Neural cell (in vitro differentiated cells): Measurements from ENCODE around the gene CCDC174. TPM values are rescaled to one million over a fixed set of nuclear protein-coding genes. Genes with fewer than 3 reads are reported as not detected.

Experiments used
- H2AFZ ChIP-seq: fragments of 200-600, 300-800 bp; sonication (generic), shearing (Covaris generic); 2 replicates; pipeline ENCODE4 v1.6.0; 2014; ENCODE audit warnings: low read depth, mild to moderate bottlenecking, antibody characterized with exemption, low read length, moderate library complexity
- H3F3A ChIP-seq: fragments of 200-600 bp; shearing (Covaris generic); 2 replicates; pipeline ENCODE4 v1.6.1; 2016; ENCODE audit warnings: mild to moderate bottlenecking, moderate library complexity, mixed read lengths, antibody characterized with exemption, low read length; ENCODE audit not compliant: insufficient read depth, poor library complexity, severe bottlenecking
- H3K27ac ChIP-seq: fragments of 200-600, 300-800 bp; sonication (generic), shearing (Covaris generic); 2 replicates; pipeline ENCODE4 v1.5.1; 2014; ENCODE audit warnings: mild to moderate bottlenecking, low read length, moderate library complexity
- H3K27me3 ChIP-seq: fragments of 300-800, 200-600 bp; sonication (generic), shearing (Covaris generic); 2 replicates; pipeline ENCODE4 v1.6.0; 2014; ENCODE audit warnings: mild to moderate bottlenecking, low read depth, low read length, moderate library complexity; ENCODE audit not compliant: insufficient read depth
- H3K36me3 ChIP-seq: fragments of 300-800, 200-600 bp; sonication (generic), shearing (Covaris generic); 2 replicates; pipeline ENCODE4 v1.5.1; 2014; ENCODE audit warnings: mild to moderate bottlenecking, antibody characterized with exemption, low read length, moderate library complexity; ENCODE audit not compliant: insufficient read depth
- H3K4me2 ChIP-seq: fragments of 300-800, 200-600 bp; sonication (generic), shearing (Covaris generic); 2 replicates; pipeline ENCODE4 v1.6.0; 2014; ENCODE audit warnings: mild to moderate bottlenecking, low read length
- H3K4me3 ChIP-seq: fragments of 300-800, 200-600 bp; sonication (generic), shearing (Covaris generic); 2 replicates; pipeline ENCODE4 v1.5.1; 2014; ENCODE audit warnings: mild to moderate bottlenecking, low read length, moderate library complexity
- H3K79me2 ChIP-seq: fragments of 200-600 bp; shearing (Covaris generic); replicated peaks from 2 replicates; pipeline ENCODE4 v1.6.0; 2014; ENCODE audit warnings: mild to moderate bottlenecking, low read length, moderate library complexity; ENCODE audit not compliant: insufficient read depth
- H3K9ac ChIP-seq: fragments of 300-800, 200-600 bp; sonication (generic), shearing (Covaris generic); 2 replicates; pipeline ENCODE4 v1.6.1; 2016; ENCODE audit warnings: mild to moderate bottlenecking, low read length, mixed read lengths
- H3K9me2 ChIP-seq: fragments of 200-600 bp; shearing (Covaris generic); 2 replicates; pipeline ENCODE4 v1.6.1; 2016; ENCODE audit warnings: mild to moderate bottlenecking, low read length, mixed read lengths; ENCODE audit not compliant: insufficient read depth
- H3K9me3 ChIP-seq: fragments of 200-600, 300-800 bp; sonication (generic), shearing (Covaris generic); 2 replicates; pipeline ENCODE4 v1.6.1; 2016; ENCODE audit warnings: mild to moderate bottlenecking, mixed run types, low read length, moderate library complexity, mixed read lengths
- H4K20me1 ChIP-seq: fragments of 200-600 bp; shearing (Covaris generic); 2 replicates; pipeline ENCODE4 v1.6.1; 2016; ENCODE audit warnings: mild to moderate bottlenecking, mixed run types; ENCODE audit not compliant: insufficient read depth
- EP300 ChIP-seq: fragments of 450-650 bp; conservative IDR thresholded peaks from 2 replicates; pipeline ENCODE4 v1.6.1; 2014; ENCODE audit warnings: antibody characterized with exemption, mild to moderate bottlenecking, moderate library complexity; ENCODE audit not compliant: poor library complexity, severe bottlenecking
- EZH2 ChIP-seq: fragments of 200-600, 300-800 bp; shearing (Covaris generic), sonication (generic); IDR thresholded peaks from 2 replicates; pipeline ENCODE4 v1.6.1; 2014; ENCODE audit warnings: antibody characterized with exemption, low read length, borderline replicate concordance, mild to moderate bottlenecking; ENCODE audit not compliant: insufficient read depth, poor library complexity, severe bottlenecking
- MXI1 ChIP-seq: fragments of 450-650 bp; conservative IDR thresholded peaks from 2 replicates; pipeline ENCODE4 v1.6.1; 2014; ENCODE audit warnings: antibody characterized with exemption, mild to moderate bottlenecking; ENCODE audit not compliant: poor library complexity, severe bottlenecking
- POLR2AphosphoS5 ChIP-seq: IDR thresholded peaks from 2 replicates; pipeline ENCODE4 v1.6.1; 2012
- RAD21 ChIP-seq: fragments of 450-650 bp; conservative IDR thresholded peaks from 2 replicates; pipeline ENCODE4 v1.6.1; 2014; ENCODE audit warnings: antibody characterized with exemption, mild to moderate bottlenecking, moderate library complexity
- SMC3 ChIP-seq: fragments of 450-650 bp; conservative IDR thresholded peaks from 2 replicates; pipeline ENCODE4 v1.6.1; 2014; ENCODE audit warnings: antibody characterized with exemption, mild to moderate bottlenecking, moderate library complexity; ENCODE audit not compliant: poor library complexity
- TAF1 ChIP-seq: IDR thresholded peaks from 2 replicates; pipeline ENCODE4 v1.6.1; 2012; ENCODE audit warnings: low read depth
- polyA plus RNA-seq: library from polyadenylated mRNA; depleted of rRNA; stranded (reverse); fragments of >200 nt; gene quantifications from 2 replicates; pipeline ENCODE4 v1.2.3, GENCODE V29; 2014
- TF ChIP-seq, protein P1 (sequence below): IDR thresholded peaks from 2 replicates; pipeline ENCODE4 v1.6.1; 2012; ENCODE audit warnings: borderline replicate concordance
- TF ChIP-seq, protein P2 (sequence below): fragments of 450-650 bp; IDR thresholded peaks from 2 replicates; pipeline ENCODE4 v1.5.1; 2014; ENCODE audit warnings: antibody characterized with exemption, mild to moderate bottlenecking, moderate library complexity; ENCODE audit not compliant: poor library complexity, severe bottlenecking

Gene CCDC174
- polyA plus RNA-seq, 1 donor from 2014 or later, result 18.0 TPM

DNA sequence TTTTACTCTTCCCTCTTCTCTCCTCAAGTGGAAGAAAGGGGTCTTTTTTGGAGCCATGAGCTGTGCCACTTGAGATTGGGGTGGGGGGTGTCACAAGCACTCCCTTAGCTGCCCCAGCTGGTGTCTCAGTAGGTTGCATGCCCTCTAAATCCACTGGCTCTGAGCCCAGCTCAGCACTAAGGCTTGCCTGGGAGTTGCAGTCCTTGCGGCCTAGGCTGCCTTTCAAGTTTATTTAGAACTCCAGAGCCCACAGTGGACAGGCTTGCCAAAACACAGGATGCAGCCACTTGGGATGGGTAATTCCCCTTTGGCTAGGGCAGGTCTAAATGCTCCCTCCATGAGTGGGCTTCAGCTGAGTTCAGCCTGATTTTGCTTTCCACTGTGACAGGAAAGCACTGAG is 48.1 kb downstream of the CCDC174 start:
- H3K36me3 ChIP-seq, result no peaks in the 10 kb centered on the region
- no peak for TF ChIP-seq MXI1
- TF ChIP-seq, protein P1, sequence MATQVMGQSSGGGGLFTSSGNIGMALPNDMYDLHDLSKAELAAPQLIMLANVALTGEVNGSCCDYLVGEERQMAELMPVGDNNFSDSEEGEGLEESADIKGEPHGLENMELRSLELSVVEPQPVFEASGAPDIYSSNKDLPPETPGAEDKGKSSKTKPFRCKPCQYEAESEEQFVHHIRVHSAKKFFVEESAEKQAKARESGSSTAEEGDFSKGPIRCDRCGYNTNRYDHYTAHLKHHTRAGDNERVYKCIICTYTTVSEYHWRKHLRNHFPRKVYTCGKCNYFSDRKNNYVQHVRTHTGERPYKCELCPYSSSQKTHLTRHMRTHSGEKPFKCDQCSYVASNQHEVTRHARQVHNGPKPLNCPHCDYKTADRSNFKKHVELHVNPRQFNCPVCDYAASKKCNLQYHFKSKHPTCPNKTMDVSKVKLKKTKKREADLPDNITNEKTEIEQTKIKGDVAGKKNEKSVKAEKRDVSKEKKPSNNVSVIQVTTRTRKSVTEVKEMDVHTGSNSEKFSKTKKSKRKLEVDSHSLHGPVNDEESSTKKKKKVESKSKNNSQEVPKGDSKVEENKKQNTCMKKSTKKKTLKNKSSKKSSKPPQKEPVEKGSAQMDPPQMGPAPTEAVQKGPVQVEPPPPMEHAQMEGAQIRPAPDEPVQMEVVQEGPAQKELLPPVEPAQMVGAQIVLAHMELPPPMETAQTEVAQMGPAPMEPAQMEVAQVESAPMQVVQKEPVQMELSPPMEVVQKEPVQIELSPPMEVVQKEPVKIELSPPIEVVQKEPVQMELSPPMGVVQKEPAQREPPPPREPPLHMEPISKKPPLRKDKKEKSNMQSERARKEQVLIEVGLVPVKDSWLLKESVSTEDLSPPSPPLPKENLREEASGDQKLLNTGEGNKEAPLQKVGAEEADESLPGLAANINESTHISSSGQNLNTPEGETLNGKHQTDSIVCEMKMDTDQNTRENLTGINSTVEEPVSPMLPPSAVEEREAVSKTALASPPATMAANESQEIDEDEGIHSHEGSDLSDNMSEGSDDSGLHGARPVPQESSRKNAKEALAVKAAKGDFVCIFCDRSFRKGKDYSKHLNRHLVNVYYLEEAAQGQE, result no peak
- TF ChIP-seq EP300, result no peak
- TF ChIP-seq POLR2AphosphoS5, result no peak
- no peak for TF ChIP-seq EZH2
- no peak for TF ChIP-seq TAF1
- TF ChIP-seq, protein P2, sequence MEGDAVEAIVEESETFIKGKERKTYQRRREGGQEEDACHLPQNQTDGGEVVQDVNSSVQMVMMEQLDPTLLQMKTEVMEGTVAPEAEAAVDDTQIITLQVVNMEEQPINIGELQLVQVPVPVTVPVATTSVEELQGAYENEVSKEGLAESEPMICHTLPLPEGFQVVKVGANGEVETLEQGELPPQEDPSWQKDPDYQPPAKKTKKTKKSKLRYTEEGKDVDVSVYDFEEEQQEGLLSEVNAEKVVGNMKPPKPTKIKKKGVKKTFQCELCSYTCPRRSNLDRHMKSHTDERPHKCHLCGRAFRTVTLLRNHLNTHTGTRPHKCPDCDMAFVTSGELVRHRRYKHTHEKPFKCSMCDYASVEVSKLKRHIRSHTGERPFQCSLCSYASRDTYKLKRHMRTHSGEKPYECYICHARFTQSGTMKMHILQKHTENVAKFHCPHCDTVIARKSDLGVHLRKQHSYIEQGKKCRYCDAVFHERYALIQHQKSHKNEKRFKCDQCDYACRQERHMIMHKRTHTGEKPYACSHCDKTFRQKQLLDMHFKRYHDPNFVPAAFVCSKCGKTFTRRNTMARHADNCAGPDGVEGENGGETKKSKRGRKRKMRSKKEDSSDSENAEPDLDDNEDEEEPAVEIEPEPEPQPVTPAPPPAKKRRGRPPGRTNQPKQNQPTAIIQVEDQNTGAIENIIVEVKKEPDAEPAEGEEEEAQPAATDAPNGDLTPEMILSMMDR, result no peak
- H3K27me3 ChIP-seq, result no peaks in the 10 kb centered on the region
- no peak overlapping the region for H3K9ac ChIP-seq
- no peaks in the 10 kb centered on the region for H4K20me1 ChIP-seq
- no peaks in the 10 kb centered on the region for H3K79me2 ChIP-seq
- no peak overlapping the region for H3K27ac ChIP-seq
- no peak overlapping the region for H2AFZ ChIP-seq
- no peaks in the 10 kb centered on the region for H3K9me3 ChIP-seq
- no peak overlapping the region for H3K4me2 ChIP-seq
- H3K9me2 ChIP-seq, result no peaks in the 10 kb centered on the region
- no peak overlapping the region for H3K4me3 ChIP-seq
- H3F3A ChIP-seq, result no peaks in the 10 kb centered on the region

DNA sequence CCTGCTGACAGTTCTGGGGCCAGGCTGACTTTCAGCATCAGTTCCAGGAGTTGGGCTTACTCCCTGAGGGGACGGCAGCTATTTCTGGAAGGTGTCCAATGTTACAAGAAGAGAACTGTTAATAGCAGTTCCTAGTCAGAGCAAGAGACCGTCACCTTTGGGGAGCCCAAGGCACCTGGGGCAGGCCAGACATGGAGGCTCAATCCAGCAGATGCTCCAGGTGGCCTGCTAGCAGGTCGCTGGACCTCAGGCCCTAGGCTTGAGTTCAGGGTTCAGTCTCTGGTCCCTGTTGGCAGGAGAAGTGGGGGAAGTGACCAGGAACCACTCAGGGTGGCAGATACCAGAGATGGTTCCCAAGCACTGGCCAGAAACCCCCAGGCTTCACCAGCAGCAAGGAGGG is 49.3 kb downstream of the CCDC174 start:
- H3K27me3 ChIP-seq, result no peaks in the 10 kb centered on the region
- no peak overlapping the region for H3K4me2 ChIP-seq
- H3K27ac ChIP-seq, result no peak overlapping the region
- no peak for TF ChIP-seq TAF1
- no peak for TF ChIP-seq SMC3
- no peak for TF ChIP-seq EZH2
- no peak for TF ChIP-seq MXI1
- TF ChIP-seq RAD21, result no peak
- TF ChIP-seq, protein P1, result no peak
- TF ChIP-seq POLR2AphosphoS5, result no peak
- TF ChIP-seq EP300, result no peak
- no peaks in the 10 kb centered on the region for H3F3A ChIP-seq
- no peaks in the 10 kb centered on the region for H4K20me1 ChIP-seq
- no peak overlapping the region for H3K9ac ChIP-seq
- H3K9me2 ChIP-seq, result no peaks in the 10 kb centered on the region
- H2AFZ ChIP-seq, result no peak overlapping the region
- no peaks in the 10 kb centered on the region for H3K9me3 ChIP-seq
- no peaks in the 10 kb centered on the region for H3K36me3 ChIP-seq
- no peak overlapping the region for H3K4me3 ChIP-seq
- H3K79me2 ChIP-seq, result no peaks in the 10 kb centered on the region
